ENCODE measurements around the gene FABP3. TPM values are rescaled to one million over a fixed set of nuclear protein-coding genes. Genes with fewer than 3 reads are reported as not detected.
"Not testable (repeated sequence)": the region's sequence is repeated elsewhere in the genome, so short reads cannot be mapped to it uniquely, and the experiment has no call there.

Gene FABP3
- total and polyA plus RNA-seq, 2 of the 13 experiments (the other 11 are each of a cell fraction or from before 2014, with no cell fraction given), result 0.21 to 0.24 TPM

GRCh38 chr1:31386576-31387243, 13.8 kb upstream of the FABP3 start:
- DNase-seq (ENCODE audit: low spot score); BruUV-seq (replicated peaks); FAIRE-seq; H3K9me3 ChIP-seq (ENCODE audit: low read length); H3K79me2 ChIP-seq (ENCODE audit: insufficient read depth, low read length); H2AFZ ChIP-seq (ENCODE audit: low read length); H3K4me2 ChIP-seq (ENCODE audit: low read depth, low read length); H3K4me1 ChIP-seq (ENCODE audit: insufficient read depth, low read length); H3K27ac ChIP-seq (ENCODE audit: extremely low read length, insufficient read depth, low read length); H3K9ac ChIP-seq (ENCODE audit: insufficient read depth, low read depth, low read length); H4K20me1 ChIP-seq (ENCODE audit: insufficient read depth, low read length); H3K36me3 ChIP-seq (replicated peaks in 1 of 2; ENCODE audit: control insufficient read depth in 1 of 2, insufficient read depth in 2 of 2, low read length in 2 of 2); ATAC-seq; intact Hi-C loops (cut with micrococcal nuclease; ENCODE audit: unreplicated experiment); H3K4me3 ChIP-seq (replicated peaks in 1 of 3; ENCODE audit: insufficient read depth in 1 of 3, low read depth in 2 of 3, low read length in 3 of 3); POLR2A ChIA-PET; in situ Hi-C loops (cut with HindIII; ENCODE audit: extremely low pct_ligation_motif_present, low pct_unique_long_range_greater_than_20kb); CTCF ChIA-PET (ENCODE audit: low intra/inter-chr PET ratio, low total read pairs); TF ChIP-seq CREB1, ATF7 (CRISPR knock-in tag; IDR thresholded peaks at IDR 0.05): not testable (repeated sequence)
- peaks cover 0 to 15% of the 10 kb centered on the region in 2 experiments; a peak in 3 of 5 replicates for H3K27me3 ChIP-seq (ENCODE audit: control insufficient read depth in 1 of 2, insufficient read depth in 2 of 2, low read length in 2 of 2)
- TF ChIP-seq CREB1 (IDR thresholded peaks at IDR 0.05) (0 out of 2 replicates have a peak, but pooled peaks have one; percentile 29), ATF7 (IDR thresholded peaks at IDR 0.05) (peak; percentile 75)
- 6% methylated on average over 8 of the region's 8 CpGs for WGBS (ENCODE audit: low lambda C conversion rate)

GRCh38 chr1:31383967-31384366, 11.1 kb upstream of the FABP3 start:
- Histone ChIP-seq H3K27me3 (ENCODE audit: control insufficient read depth in 1 of 2, insufficient read depth in 2 of 2, low read length in 2 of 2) (no peaks in the 10 kb centered on the region), H3K27ac (ENCODE audit: extremely low read length, insufficient read depth, low read length) (no peak overlapping the region), H3K4me3 (replicated peaks in 1 of 3; ENCODE audit: insufficient read depth in 1 of 3, low read depth in 2 of 3, low read length in 3 of 3) (no peak overlapping the region), H3K9ac (ENCODE audit: insufficient read depth, low read depth, low read length) (no peak overlapping the region), H3K36me3 (replicated peaks in 1 of 2; ENCODE audit: control insufficient read depth in 1 of 2, insufficient read depth in 2 of 2, low read length in 2 of 2) (no peaks in the 10 kb centered on the region), H3K4me2 (ENCODE audit: low read depth, low read length) (no peak overlapping the region), H3K79me2 (ENCODE audit: insufficient read depth, low read length) (no peaks in the 10 kb centered on the region), H4K20me1 (ENCODE audit: insufficient read depth, low read length) (no peaks in the 10 kb centered on the region), H3K4me1 (ENCODE audit: insufficient read depth, low read length) (no peaks in the 10 kb centered on the region), H2AFZ (ENCODE audit: low read length) (no peak overlapping the region), H3K9me3 (ENCODE audit: low read length) (no peaks in the 10 kb centered on the region)
- intact Hi-C loops (cut with micrococcal nuclease; ENCODE audit: unreplicated experiment) (no loop called here), in situ Hi-C loops (cut with HindIII; ENCODE audit: extremely low pct_ligation_motif_present, low pct_unique_long_range_greater_than_20kb) (no loop called here)
- ChIA-PET CTCF (ENCODE audit: low intra/inter-chr PET ratio, low total read pairs) (no interaction called here), POLR2A (no interaction called here)
- TF ChIP-seq SALL1 (CRISPR knock-in tag; IDR thresholded peaks at IDR 0.05) (no peak), IKZF5 (CRISPR knock-in tag; IDR thresholded peaks at IDR 0.05) (no peak), ZNF12 (CRISPR knock-in tag; IDR thresholded peaks at IDR 0.05) (no peak), ZNF432 (CRISPR knock-in tag; IDR thresholded peaks at IDR 0.05; ENCODE audit: borderline replicate concordance) (no peak), IKZF1 (IDR thresholded peaks at IDR 0.05) (no peak), MTA1 (CRISPR knock-in tag; IDR thresholded peaks at IDR 0.05; ENCODE audit: borderline replicate concordance) (no peak), KDM4B (CRISPR knock-in tag; IDR thresholded peaks at IDR 0.05) (no peak), ZNF550 (CRISPR knock-in tag; IDR thresholded peaks at IDR 0.05; ENCODE audit: borderline replicate concordance) (no peak), ZNF329 (CRISPR knock-in tag; IDR thresholded peaks at IDR 0.05; ENCODE audit: low read depth) (no peak), DNMT1 (CRISPR knock-in tag; IDR thresholded peaks at IDR 0.05) (no peak), ZNF772 (CRISPR knock-in tag; IDR thresholded peaks at IDR 0.05) (no peak)
- TF ChIP-seq, protein P1, sequence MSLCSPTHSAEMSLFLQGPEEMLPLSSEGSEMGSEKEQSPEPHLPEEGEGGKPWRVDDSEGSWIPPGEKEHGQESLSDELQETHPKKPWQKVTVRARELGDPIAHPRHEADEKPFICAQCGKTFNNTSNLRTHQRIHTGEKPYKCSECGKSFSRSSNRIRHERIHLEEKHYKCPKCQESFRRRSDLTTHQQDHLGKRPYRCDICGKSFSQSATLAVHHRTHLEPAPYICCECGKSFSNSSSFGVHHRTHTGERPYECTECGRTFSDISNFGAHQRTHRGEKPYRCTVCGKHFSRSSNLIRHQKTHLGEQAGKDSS (CRISPR knock-in tag; IDR thresholded peaks at IDR 0.05; ENCODE audit: borderline replicate concordance, low read depth), result no peak
- TF ChIP-seq, protein P2, sequence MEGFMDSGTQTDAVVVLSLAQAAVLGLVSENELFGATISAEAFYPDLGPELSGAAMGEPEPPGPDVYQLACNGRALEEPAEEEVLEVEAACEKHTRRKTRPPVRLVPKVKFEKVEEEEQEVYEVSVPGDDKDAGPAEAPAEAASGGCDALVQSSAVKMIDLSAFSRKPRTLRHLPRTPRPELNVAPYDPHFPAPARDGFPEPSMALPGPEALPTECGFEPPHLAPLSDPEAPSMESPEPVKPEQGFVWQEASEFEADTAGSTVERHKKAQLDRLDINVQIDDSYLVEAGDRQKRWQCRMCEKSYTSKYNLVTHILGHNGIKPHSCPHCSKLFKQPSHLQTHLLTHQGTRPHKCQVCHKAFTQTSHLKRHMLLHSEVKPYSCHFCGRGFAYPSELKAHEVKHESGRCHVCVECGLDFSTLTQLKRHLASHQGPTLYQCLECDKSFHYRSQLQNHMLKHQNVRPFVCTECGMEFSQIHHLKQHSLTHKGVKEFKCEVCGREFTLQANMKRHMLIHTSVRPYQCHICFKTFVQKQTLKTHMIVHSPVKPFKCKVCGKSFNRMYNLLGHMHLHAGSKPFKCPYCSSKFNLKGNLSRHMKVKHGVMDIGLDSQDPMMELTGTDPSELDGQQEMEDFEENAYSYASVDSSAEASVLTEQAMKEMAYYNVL (CRISPR knock-in tag; IDR thresholded peaks at IDR 0.05; ENCODE audit: borderline replicate concordance), result no peak
- WGBS (ENCODE audit: low lambda C conversion rate), result 77% methylated on average over 1 of the region's 1 CpG
- DNase-seq (ENCODE audit: low spot score), result no peak
- no TSS peak for BruUV-seq (replicated peaks)
- no peak for FAIRE-seq
- no peak for ATAC-seq
